Measurements from ENCODE around the gene CABP4. TPM values are rescaled to one million over a fixed set of nuclear protein-coding genes. Genes with fewer than 3 reads are reported as not detected.

The CABP4 gene
- total and polyA plus RNA-seq, 8 donors = 0.58 to 1.5 (median 0.99) TPM; not detected in 1

DNA sequence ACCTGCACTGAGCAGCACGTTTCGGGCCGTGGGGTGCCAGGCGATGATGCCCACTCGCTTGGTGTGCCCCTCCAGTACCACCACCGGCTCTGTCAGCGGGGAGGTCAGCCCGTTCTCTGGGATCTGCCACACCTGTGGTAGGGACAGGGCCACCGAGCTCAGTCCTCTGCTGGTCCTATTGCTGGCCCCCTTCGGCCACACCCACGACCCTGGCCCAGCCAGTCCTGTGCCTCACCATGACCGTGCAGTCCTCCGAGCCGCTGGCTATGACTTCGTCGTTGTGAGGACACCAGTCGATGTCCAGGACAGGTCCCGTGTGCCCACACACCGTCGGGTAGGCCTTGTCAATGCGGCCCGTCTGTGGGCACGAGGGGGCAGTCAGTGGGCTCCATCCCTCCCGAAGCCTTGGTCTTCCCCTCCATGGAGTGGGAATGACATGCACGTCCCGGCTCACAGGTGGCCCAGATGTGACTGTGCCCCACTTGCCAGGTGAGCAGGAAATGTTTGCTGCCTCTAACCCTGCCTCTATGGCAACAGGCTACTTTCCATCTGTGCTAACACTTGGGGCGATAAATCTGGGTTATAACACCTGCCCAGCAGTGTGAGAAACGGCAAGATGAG is 13.3 kb upstream of the CABP4 start:
- H3K4me1 ChIP-seq = peaks cover 0 to 10% (median 5%) of the 10 kb centered on the region in 3 donors
- ATAC-seq (no peak), DNase-seq (peak in 3 of 6 donors; percentile 42 to 79 (median 56)), FAIRE-seq (no peak)
- 79 to 80% methylated on average over 28 of the region's 28 CpGs for WGBS, 2 donors
- intact Hi-C loops (cut with DNase I) = no loop called here
- TF ChIP-seq, protein P1, sequence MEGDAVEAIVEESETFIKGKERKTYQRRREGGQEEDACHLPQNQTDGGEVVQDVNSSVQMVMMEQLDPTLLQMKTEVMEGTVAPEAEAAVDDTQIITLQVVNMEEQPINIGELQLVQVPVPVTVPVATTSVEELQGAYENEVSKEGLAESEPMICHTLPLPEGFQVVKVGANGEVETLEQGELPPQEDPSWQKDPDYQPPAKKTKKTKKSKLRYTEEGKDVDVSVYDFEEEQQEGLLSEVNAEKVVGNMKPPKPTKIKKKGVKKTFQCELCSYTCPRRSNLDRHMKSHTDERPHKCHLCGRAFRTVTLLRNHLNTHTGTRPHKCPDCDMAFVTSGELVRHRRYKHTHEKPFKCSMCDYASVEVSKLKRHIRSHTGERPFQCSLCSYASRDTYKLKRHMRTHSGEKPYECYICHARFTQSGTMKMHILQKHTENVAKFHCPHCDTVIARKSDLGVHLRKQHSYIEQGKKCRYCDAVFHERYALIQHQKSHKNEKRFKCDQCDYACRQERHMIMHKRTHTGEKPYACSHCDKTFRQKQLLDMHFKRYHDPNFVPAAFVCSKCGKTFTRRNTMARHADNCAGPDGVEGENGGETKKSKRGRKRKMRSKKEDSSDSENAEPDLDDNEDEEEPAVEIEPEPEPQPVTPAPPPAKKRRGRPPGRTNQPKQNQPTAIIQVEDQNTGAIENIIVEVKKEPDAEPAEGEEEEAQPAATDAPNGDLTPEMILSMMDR (IDR thresholded peaks at IDR 0.05) = no peak
- H3K4me3 ChIP-seq = peak overlapping the region in 1 of 4 donors; percentile 91
- no peaks in the 10 kb centered on the region for H3K36me3 ChIP-seq
- no peak overlapping the region for H3K27ac ChIP-seq
- H3K9me3 ChIP-seq = no peaks in the 10 kb centered on the region
- H3K27me3 ChIP-seq = no peaks in the 10 kb centered on the region

- no peak for FAIRE-seq
- H3K9me3 ChIP-seq = no peaks in the 10 kb centered on the region
- H3K27me3 ChIP-seq = no peaks in the 10 kb centered on the region
- no peaks in the 10 kb centered on the region for H3K36me3 ChIP-seq
- WGBS, 2 donors = 25 to 36% methylated on average over 32 to 45 of the region's 45 CpGs
- TF ChIP-seq, protein P1 (IDR thresholded peaks at IDR 0.05) = no peak
- peak overlapping the region; percentile 78 to 93 (median 84) for H3K27ac ChIP-seq
- peak overlapping the region; percentile 74 to 94 (median 86) for H3K4me3 ChIP-seq
- peaks cover 0 to 10% (median 5%) of the 10 kb centered on the region in 3 donors for H3K4me1 ChIP-seq
- peak in 3 of 6 donors; percentile 44 to 74 (median 56) for DNase-seq
- intact Hi-C loops (cut with DNase I) = no loop called here
- ATAC-seq = peak in 2 of 4 donors; percentile 1 to 8
Observed at GRCh38 chr11:67442504-67443404, 12.4 kb upstream of the CABP4 start.

- no peak overlapping the region for H3K4me3 ChIP-seq
- TF ChIP-seq, protein P1 (IDR thresholded peaks at IDR 0.05) = no peak
- intact Hi-C loops (cut with DNase I) = no loop called here
- no peaks in the 10 kb centered on the region for H3K36me3 ChIP-seq
- H3K27me3 ChIP-seq = no peaks in the 10 kb centered on the region
- no peaks in the 10 kb centered on the region for H3K9me3 ChIP-seq
- H3K27ac ChIP-seq = no peak overlapping the region
- H3K4me1 ChIP-seq = peaks cover 0 to 10% (median 5%) of the 10 kb centered on the region in 3 donors
- DNase-seq (no peak), FAIRE-seq (no peak), ATAC-seq (no peak)
- WGBS, 2 donors = 83 to 85% methylated on average over 5 of the region's 5 CpGs
Observed at GRCh38 chr11:67445515-67445914, 9.6 kb upstream of the CABP4 start.

DNA sequence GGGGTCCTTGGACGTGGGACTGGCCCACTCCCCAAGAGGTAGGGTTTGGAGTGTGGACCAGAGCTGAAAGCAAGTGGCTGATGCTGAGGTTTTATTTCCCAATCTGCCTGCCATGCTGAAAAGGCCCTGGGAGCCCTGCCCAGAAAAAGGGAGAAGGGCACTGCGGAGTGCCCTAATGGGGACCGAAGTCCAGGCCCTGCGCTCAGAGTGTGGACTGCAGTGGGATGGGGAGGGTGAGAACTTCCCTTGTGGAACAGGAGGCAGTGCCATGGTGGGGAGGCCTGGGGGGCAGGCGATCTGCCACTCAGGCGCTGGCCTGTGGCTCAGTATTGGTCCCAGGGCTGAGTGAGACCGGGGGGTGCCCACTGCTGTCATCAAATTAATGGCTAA is 6.9 kb upstream of the CABP4 start:
- no peak for ATAC-seq
- Histone ChIP-seq H3K4me3 (no peak overlapping the region), H3K36me3 (no peaks in the 10 kb centered on the region), H3K27ac (no peak overlapping the region), H3K4me1 (peaks cover 0 to 5% (median 0%) of the 10 kb centered on the region in 3 donors), H3K9me3 (no peaks in the 10 kb centered on the region), H3K27me3 (no peaks in the 10 kb centered on the region)
- no peak for DNase-seq
- 92 to 95% methylated on average over 5 to 7 of the region's 7 CpGs for WGBS, 2 donors
- FAIRE-seq = no peak
- TF ChIP-seq, protein P1 (IDR thresholded peaks at IDR 0.05) = no peak
- intact Hi-C loops (cut with DNase I) = no loop called here

All from pancreas (tissue), 10 donors.